CD4-positive, alpha-beta T cell treated with Interleukin-15 for 1 hour (primary cell): ENCODE data around the gene TFR2.

Source experiments
- DNase-seq: peaks from one replicate; pipeline ENCODE4 v3.0.0-alpha.2; 2020

Gene TFR2

GRCh38 chr7:100611983-100612729 lies 29.2 kb downstream of the TFR2 start, which contains the start of gene MOSPD3:
Gene MOSPD3 (plus strand): TSS chr7:100612540. CDS start chr7:100612792, 252 bp downstream.
- DNase-seq: peak; percentile 98

- DNase-seq: no peak
Observed at GRCh38 chr7:100609958-100610357, 31.4 kb downstream of the TFR2 start.

DNA sequence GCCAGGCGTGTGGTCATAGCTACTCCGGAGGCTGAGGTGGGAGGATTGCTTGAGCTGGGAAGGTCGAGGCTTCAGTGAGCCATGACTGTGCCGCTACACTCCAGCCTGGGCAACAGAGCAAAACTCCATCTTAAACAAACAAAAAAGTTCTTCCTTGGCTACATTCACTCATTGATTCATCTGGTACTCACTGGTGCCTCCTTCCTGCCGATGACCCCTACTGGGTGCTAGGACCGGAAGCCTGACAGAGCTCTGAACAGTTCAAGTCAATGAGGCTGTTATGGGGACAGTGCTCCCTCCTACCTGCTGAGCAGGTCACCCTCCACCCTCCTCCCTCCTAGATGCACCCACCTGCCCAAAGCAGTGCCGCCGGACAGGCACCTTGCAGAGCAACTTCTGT lies 34.2 kb downstream of the TFR2 start:
- no peak for DNase-seq

DNA sequence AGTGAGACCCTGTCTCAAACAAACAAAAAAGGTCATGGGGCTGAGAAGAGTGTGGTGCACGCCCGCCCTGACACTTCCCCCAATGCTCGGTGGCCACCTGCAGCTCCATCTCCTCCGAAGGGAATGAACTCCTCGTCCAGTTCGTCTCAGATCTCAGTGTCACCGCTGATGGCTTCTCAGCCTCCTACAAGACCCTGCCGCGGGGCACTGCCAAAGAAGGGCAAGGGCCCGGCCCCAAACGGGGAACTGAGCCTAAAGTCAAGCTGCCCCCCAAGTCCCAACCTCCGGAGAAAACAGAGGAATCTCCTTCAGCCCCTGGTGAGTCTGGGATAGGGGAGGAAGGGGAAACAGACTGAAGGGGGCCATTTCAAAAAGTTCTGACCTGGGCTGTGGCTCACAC lies 35.0 kb downstream of the TFR2 start:
- no peak for DNase-seq

DNA sequence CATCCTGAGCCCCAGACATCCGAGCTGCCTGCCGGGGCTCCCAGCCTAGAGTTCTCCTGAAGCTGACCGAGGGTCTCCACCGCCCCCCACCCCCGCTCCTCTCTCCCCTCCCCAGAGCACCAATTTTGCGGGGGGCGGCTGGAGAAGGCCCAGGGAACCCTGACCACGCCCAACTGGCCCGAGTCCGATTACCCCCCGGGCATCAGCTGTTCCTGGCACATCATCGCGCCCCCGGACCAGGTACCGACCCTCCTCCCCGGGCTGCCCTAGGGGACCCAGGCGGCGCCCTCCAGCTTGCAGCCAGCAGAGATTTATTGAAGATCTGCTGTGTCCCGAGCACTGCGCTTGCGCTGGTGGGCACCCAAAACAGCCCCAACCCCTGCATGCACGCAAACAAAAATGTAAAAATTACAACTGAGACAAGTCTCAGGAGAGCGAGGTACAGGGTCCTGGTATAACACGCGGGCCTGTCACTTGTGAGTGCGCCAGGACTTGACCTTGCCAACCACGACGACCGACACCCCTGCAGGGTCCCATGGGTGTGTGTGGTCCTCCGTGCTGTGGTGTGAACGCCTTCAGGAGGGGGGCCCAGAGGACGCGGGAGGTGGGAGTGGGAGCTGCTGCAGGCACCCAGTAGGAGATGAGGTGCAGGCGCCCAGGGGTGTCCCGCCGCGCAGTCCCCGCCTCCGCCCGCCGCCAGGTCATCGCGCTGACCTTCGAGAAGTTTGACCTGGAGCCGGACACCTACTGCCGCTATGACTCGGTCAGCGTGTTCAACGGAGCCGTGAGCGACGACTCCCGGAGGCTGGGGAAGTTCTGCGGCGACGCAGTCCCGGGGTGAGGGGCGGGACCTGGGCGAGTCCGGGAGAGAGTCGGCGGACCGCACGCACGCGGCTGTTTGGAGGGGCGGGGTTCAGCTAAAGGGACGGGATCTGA lies 36.1 kb downstream of the TFR2 start:
- DNase-seq: peak; percentile 39

GRCh38 chr7:100604028-100604975 lies 37.0 kb downstream of the TFR2 start:
- peak; percentile 81 for DNase-seq

DNA sequence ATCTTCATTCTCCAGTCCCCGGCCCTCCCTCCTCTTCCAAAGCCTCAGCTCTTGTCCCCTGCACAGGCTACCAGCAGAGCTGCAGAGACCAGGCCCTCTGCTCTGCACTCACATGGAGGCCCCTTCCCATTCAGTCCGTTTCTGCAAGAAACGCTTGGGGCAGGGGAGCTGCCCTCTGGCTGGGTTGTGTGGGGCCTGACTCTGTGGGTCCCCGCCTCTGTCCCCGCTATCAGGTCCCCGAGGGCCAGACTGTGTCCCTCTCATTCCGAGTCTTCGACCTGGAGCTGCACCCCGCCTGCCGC lies 37.7 kb downstream of the TFR2 start:
- no peak for DNase-seq

GRCh38 chr7:100602889-100603725 lies 38.2 kb downstream of the TFR2 start:
- no peak for DNase-seq

GRCh38 chr7:100600730-100601038 lies 40.7 kb downstream of the TFR2 start:
- DNase-seq: no peak

DNA sequence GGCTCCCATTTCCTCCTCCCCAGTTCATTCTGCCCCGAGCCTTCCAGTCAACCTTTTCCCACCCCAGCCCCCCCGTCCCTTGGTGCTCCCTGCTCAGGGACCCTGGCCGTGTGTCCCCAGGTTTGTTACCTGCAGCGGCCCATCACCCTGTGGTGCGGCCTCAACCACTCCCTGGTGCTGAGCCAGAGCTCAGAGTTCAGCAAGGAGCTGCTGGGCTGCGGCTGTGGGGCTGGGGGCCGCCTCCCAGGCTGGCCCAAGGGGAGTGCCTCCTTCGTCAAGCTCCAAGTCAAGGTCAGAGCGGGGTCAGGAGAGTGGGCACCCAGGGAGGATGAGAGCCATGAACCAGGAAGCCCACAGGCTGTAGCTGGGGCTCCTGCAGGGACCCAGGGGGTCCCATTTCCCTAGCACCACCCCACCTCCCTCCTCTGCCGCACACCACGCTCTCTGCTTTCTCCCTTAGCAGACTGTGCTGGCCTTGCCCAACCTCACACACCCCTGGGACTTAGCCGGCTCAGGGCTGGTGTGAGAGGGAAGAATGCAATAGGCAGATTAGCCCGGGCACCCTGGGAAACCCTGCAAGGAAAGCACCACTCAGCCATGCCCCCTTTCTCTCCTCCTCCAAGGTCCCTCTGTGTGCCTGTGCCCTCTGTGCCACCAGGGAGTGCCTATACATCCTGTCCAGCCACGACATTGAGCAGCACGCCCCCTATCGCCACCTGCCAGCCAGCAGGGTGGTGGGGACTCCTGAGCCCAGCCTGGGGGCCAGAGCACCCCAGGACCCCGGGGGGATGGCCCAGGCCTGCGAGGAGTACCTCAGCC lies 41.2 kb downstream of the TFR2 start:
- DNase-seq: no peak

DNA sequence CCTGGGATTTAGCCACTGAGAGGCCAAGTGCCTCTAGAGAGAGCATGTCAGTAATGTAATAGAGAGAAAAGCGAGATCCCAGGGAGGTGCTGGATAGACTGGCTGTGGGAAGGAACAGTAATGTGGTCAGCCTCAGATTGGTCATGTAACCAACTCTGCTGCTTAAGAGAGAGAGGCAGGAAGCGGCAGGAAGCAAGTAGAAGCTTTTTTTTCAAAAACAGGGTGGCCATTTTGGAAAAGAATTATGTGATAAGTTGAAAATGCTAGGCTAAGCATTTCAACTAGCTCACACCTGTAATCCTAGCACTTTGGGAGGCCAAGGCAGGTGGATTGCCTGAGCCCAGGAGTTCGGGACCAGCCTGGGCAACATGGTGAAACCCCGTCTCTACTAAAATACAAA lies 42.9 kb downstream of the TFR2 start:
- DNase-seq: no peak

DNA sequence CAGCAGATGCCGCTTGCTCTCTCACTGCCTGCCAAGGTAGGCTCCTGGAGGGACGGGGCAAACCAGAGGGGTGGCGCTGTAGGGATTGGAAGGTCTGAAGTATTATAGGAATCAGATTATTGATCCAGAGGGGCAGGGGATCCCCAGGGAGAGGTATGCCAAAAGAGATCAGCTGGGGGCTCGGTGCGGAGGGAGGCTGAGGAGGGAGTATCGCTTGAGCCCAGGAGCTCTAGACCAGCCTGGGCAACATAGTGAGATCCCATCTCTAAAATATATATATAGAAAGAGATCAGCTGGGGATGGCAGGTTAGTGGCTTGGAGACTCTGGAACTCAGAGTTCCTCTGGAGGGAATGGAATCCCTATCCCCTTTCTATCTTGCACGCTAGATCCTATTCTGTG lies 46.2 kb downstream of the TFR2 start:
- no peak for DNase-seq

GRCh38 chr7:100591596-100591995 lies 49.8 kb downstream of the TFR2 start:
- DNase-seq: no peak

DNA sequence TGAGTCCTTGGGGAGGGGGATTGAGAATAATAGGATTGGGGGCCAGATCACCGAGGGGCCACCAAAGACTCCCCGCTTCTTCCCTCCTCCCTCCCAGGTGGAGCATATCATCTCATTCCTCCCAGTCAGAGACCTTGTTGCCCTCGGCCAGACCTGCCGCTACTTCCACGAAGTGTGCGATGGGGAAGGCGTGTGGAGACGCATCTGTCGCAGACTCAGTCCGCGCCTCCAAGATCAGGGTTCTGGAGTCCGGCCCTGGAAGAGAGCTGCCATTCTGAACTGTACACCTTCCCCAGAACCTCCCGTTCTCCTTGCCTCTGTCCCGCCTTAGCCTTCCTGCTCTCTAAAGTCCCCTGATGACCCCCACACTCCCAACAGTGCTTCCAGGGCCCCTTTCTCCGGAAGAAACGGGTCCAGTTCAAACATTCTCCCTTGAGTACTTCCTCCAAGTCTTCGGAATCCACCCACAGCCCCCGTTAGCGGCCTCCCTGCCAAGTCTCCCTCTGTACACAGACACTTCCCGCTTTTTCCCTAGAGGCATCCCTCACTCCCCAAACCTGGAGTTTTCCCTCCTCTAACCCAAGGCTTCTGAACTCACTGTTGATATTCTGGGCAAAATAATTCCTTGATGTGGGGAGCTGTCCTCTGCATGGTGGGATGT lies 51.1 kb downstream of the TFR2 start:
- DNase-seq: no peak

DNA sequence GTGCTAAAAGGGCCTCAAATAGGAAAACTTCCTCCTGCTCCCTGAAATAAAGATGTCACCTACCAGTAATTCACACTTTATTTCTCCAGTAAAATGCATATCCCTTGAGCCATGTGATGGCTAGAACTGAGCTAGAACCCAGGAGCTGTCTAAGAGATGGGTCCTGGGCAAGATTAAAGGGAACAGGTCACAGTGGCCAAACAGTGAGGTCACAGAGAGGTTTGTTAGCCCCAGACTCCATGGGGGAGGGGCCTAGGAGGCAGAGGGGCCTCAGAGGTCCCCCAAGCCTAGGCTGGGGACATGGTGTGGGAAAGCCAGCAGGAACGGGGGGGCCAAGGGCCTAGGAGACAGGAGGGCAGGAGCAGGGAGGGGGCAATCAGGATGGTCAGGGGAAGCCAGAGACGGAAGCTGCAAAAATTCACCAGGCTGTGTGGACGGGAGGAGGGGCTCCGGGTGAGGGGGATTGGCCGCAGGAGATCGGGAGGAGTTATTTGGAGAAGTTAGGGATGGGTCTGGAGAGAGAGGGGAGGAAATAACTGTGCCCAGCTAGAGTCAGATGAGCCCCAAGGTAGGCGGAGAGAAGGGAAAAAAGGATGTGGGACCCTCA lies 51.9 kb downstream of the TFR2 start:
- DNase-seq: no peak

DNA sequence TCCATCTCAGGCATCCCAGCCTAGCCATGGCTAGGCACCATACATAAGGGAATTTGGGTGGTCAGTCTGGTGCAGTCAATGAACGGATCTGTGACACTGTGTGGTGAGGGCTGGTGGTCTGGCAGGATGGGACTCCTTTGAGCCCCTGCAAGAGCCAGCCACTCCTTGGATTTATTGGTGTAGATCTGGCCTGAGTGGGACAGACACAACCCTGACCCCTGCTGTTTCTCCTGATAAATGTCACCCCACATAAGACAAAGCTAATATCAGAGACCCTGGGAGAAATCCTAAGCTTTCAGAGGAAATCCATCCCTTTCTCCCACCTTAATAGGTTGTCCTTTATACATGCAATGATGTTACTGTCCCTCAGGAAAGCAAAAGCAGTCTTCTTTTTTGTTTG lies 52.9 kb downstream of the TFR2 start:
- DNase-seq: no peak

- DNase-seq: peak; percentile 100
Observed at GRCh38 chr7:100586266-100587025, 54.9 kb downstream of the TFR2 start, which contains the start of gene FBXO24. Gene FBXO24 (plus strand): TSS chr7:100586328. CDS start chr7:100586626, 298 bp downstream.

- peak; percentile 60 for DNase-seq
Observed at GRCh38 chr7:100585511-100586265, 55.7 kb downstream of the TFR2 start, which contains the start of gene LRCH4. Gene LRCH4 (minus strand): TSS chr7:100586129. CDS start chr7:100586100, 29 bp downstream.
